H9 (cell line): ENCODE measurements around the gene MYOZ3. TPM values are rescaled to one million over a fixed set of nuclear protein-coding genes. Genes with fewer than 3 reads are reported as not detected.

Experiments used
- DNase-seq: peaks from one replicate; pipeline ENCODE4 v3.0.0-alpha.2; 2017
- H2AFZ ChIP-seq: one replicate; pipeline ENCODE4 v1.6.1; 2013; ENCODE audit warnings: mild to moderate bottlenecking, low read length, control low read depth, moderate library complexity
- H2AK5ac ChIP-seq: 2 replicates; pipeline ENCODE4 v1.6.1; 2013; ENCODE audit warnings: low read length, control low read depth, mixed read lengths; ENCODE audit not compliant: insufficient read length
- H2BK120ac ChIP-seq: one replicate; pipeline ENCODE4 v1.6.1; 2013; ENCODE audit warnings: low read depth, mild to moderate bottlenecking, low read length, control low read depth, inconsistent platforms; ENCODE audit not compliant: poor library complexity, severe bottlenecking
- H2BK12ac ChIP-seq: 2 replicates; pipeline ENCODE4 v1.6.1; 2013; ENCODE audit warnings: low read length, control low read depth, mixed read lengths, low read depth; ENCODE audit not compliant: insufficient read length
- H2BK15ac ChIP-seq: 2 replicates; pipeline ENCODE4 v1.6.1; 2013; ENCODE audit warnings: low read depth, low read length, control low read depth
- H2BK20ac ChIP-seq: one replicate; pipeline ENCODE4 v1.6.1; 2013; ENCODE audit warnings: low read depth, mild to moderate bottlenecking, low read length, control low read depth, inconsistent platforms; ENCODE audit not compliant: poor library complexity, severe bottlenecking
- H2BK5ac ChIP-seq: 2 replicates; pipeline ENCODE4 v1.6.1; 2013; ENCODE audit warnings: low read length, control low read depth, mixed read lengths; ENCODE audit not compliant: insufficient read length
- H3K14ac ChIP-seq: 2 replicates; pipeline ENCODE4 v1.6.1; 2013; ENCODE audit warnings: low read length, control low read depth; ENCODE audit not compliant: insufficient read depth
- H3K18ac ChIP-seq: 2 replicates; pipeline ENCODE4 v1.6.1; 2013; ENCODE audit warnings: low read depth, mild to moderate bottlenecking, mixed read lengths, low read length, control low read depth; ENCODE audit not compliant: insufficient read length
- H3K23ac ChIP-seq: 2 replicates; pipeline ENCODE4 v1.6.1; 2013; ENCODE audit warnings: low read length, control low read depth, mixed read lengths, low read depth; ENCODE audit not compliant: insufficient read length
- H3K23me2 ChIP-seq: 2 replicates; pipeline ENCODE4 v1.6.1; 2013; ENCODE audit warnings: low read depth, mild to moderate bottlenecking, mixed read lengths, low read length, control low read depth; ENCODE audit not compliant: insufficient read length, poor library complexity, severe bottlenecking
- H3K27ac ChIP-seq: 2 replicates; pipeline ENCODE4 v1.5.1; 2013; ENCODE audit warnings: low read length, control low read depth, mixed read lengths, low read depth; ENCODE audit not compliant: insufficient read length
- H3K27me3 ChIP-seq: 2 replicates; pipeline ENCODE4 v1.6.1; 2013; ENCODE audit warnings: low read length, control low read depth, inconsistent platforms; ENCODE audit not compliant: insufficient read depth
- H3K4ac ChIP-seq: 2 replicates; pipeline ENCODE4 v1.6.1; 2013; ENCODE audit warnings: low read depth, mild to moderate bottlenecking, control low read depth, inconsistent platforms, low read length, moderate library complexity
- H3K4me1 ChIP-seq: 2 replicates; pipeline ENCODE4 v1.6.1; 2013; ENCODE audit warnings: low read length, control low read depth, inconsistent platforms; ENCODE audit not compliant: insufficient read depth
- H3K4me2 ChIP-seq: 2 replicates; pipeline ENCODE4 v1.6.1; 2013; ENCODE audit warnings: low read length, control low read depth, mixed read lengths; ENCODE audit not compliant: insufficient read length, insufficient read depth
- H3K56ac ChIP-seq: 2 replicates; pipeline ENCODE4 v1.6.1; 2013; ENCODE audit warnings: low read depth, mild to moderate bottlenecking, mixed read lengths, low read length, control low read depth; ENCODE audit not compliant: insufficient read length
- H3K79me1 ChIP-seq: 2 replicates; pipeline ENCODE4 v1.6.1; 2013; ENCODE audit warnings: low read depth, mild to moderate bottlenecking, moderate library complexity, low read length, control low read depth, inconsistent platforms; ENCODE audit not compliant: insufficient read depth, poor library complexity, severe bottlenecking
- H3K79me2 ChIP-seq: 2 replicates; pipeline ENCODE4 v1.6.1; 2013; ENCODE audit warnings: low read length, control low read depth, inconsistent platforms; ENCODE audit not compliant: insufficient read depth
- H3K9ac ChIP-seq: 2 replicates; pipeline ENCODE4 v1.6.1; 2013; ENCODE audit warnings: low read length, control low read depth, mixed read lengths; ENCODE audit not compliant: insufficient read length; ENCODE audit errors: extremely low read depth
- H3K9me3 ChIP-seq: one replicate; pipeline ENCODE4 v1.6.1; 2013; ENCODE audit warnings: low read depth, low read length, inconsistent platforms; ENCODE audit not compliant: control insufficient read depth
- H3T11ph ChIP-seq: one replicate; pipeline ENCODE4 v1.6.1; 2013; ENCODE audit warnings: mild to moderate bottlenecking, low read length, control low read depth, inconsistent platforms
- H4K20me1 ChIP-seq: one replicate; pipeline ENCODE4 v1.6.1; 2013; ENCODE audit not compliant: control insufficient read depth, insufficient read length, insufficient read depth
- H4K5ac ChIP-seq: 2 replicates; pipeline ENCODE4 v1.6.1; 2013; ENCODE audit warnings: low read depth, mild to moderate bottlenecking, mixed read lengths, low read length, control low read depth; ENCODE audit not compliant: insufficient read length
- H4K8ac ChIP-seq: replicated peaks from 2 replicates; pipeline ENCODE4 v1.6.1; 2013; ENCODE audit warnings: low read length, control low read depth, mixed read lengths, low read depth; ENCODE audit not compliant: insufficient read length
- H4K91ac ChIP-seq: 2 replicates; pipeline ENCODE4 v1.6.1; 2013; ENCODE audit warnings: low read depth, mild to moderate bottlenecking, moderate library complexity, mixed read lengths, low read length, control low read depth; ENCODE audit not compliant: insufficient read length
- H3K27ac Mint-ChIP-seq, 3 experiments: 2 replicates in 2 of 3; 3 replicates in 1 of 3; pipeline ENCODE4 v1.8.0; 2020 to 2021; ENCODE audit warnings: mixed read lengths in 3 of 3, mild to moderate bottlenecking in 1 of 3, moderate library complexity in 1 of 3
- H3K27me3 Mint-ChIP-seq: 2 replicates; pipeline ENCODE4 v1.8.0; 2021; ENCODE audit warnings: low read depth, mild to moderate bottlenecking, moderate library complexity, mixed read lengths
- H3K36me3 Mint-ChIP-seq, 3 experiments: 2 replicates in 2 of 3; 3 replicates in 1 of 3; pipeline ENCODE4 v1.8.0; 2020 to 2021; ENCODE audit warnings: low read depth in 3 of 3, mixed read lengths in 3 of 3; ENCODE audit not compliant: insufficient read depth in 1 of 3
- H3K4me1 Mint-ChIP-seq, 2 experiments: 2 replicates each; pipeline ENCODE4 v1.8.0; 2020; ENCODE audit warnings: mixed read lengths in 2 of 2
- H3K4me3 Mint-ChIP-seq, 2 experiments: 2 replicates in 1 of 2; 3 replicates in 1 of 2; pipeline ENCODE4 v1.8.0; 2020 to 2021; ENCODE audit warnings: mild to moderate bottlenecking in 2 of 2, mixed read lengths in 2 of 2, moderate library complexity in 1 of 2
- H3K9me3 Mint-ChIP-seq, 2 experiments: 2 replicates in 1 of 2; 3 replicates in 1 of 2; pipeline ENCODE4 v1.8.0; 2020; ENCODE audit warnings: mild to moderate bottlenecking in 2 of 2, mixed read lengths in 2 of 2, moderate library complexity in 1 of 2
- WGBS: extraction: QIAGEN DNeasy Blood & Tissue Kit; methylation state at CpG from one replicate; pipeline ENCODE4 v1.1.7; 2013; ENCODE audit warnings: missing lambda C conversion rate, low lambda C conversion rate, mixed read lengths; ENCODE audit not compliant: insufficient read length; ENCODE audit errors: extremely low coverage; 5-methylcytosine and 5-hydroxymethylcytosine counted together
- total RNA-seq: library from RNA; stranded (reverse); gene quantifications from 2 replicates; pipeline ENCODE4 v1.2.1, GENCODE V29; 2021
- TF ChIP-seq, protein P1 (sequence below): fragments of 200-600 bp; sonication (generic); conservative IDR thresholded peaks from 3 replicates; pipeline ENCODE4 v1.8.0; 2021; ENCODE audit warnings: antibody characterized with exemption, mild to moderate bottlenecking

MYOZ3 gene
- total RNA-seq, 1 experiment from 2014 or later, result 18.1 TPM

- H3K4me1 Mint-ChIP-seq, result peaks cover 31 to 48% of the 10 kb centered on the region in 2 experiments
- Histone ChIP-seq H4K20me1 (no peaks in the 10 kb centered on the region), H2BK5ac (no peak overlapping the region), H2AK5ac (no peak overlapping the region), H3K23ac (no peak overlapping the region), H2AFZ (no peak overlapping the region), H2BK15ac (no peak overlapping the region), H3K79me2 (no peaks in the 10 kb centered on the region), H3K4me1 (peaks cover 2% of the 10 kb centered on the region; the same call in 1 of the 2 replicates), H3K9ac (no peak overlapping the region), H3K4me2 (no peak overlapping the region), H4K8ac (no peak overlapping the region), H3K27ac (no peak overlapping the region), H3T11ph (no peak overlapping the region), H2BK20ac (no peak overlapping the region), H4K5ac (no peak overlapping the region), H2BK12ac (no peak overlapping the region), H3K23me2 (no peaks in the 10 kb centered on the region), H4K91ac (no peak overlapping the region), H3K27me3 (no peaks in the 10 kb centered on the region), H3K9me3 (no peaks in the 10 kb centered on the region), H3K4ac (no peak overlapping the region), H3K79me1 (no peaks in the 10 kb centered on the region), H3K14ac (no peak overlapping the region), H2BK120ac (no peak overlapping the region), H3K56ac (no peak overlapping the region), H3K18ac (no peak overlapping the region)
- peak overlapping the region in 2 of 3 experiments; percentile 18 to 85; a peak in 5 of 7 replicates for H3K27ac Mint-ChIP-seq
- H3K27me3 Mint-ChIP-seq, result peaks cover 2% of the 10 kb centered on the region; the same call in 1 of the 2 replicates
- no peaks in the 10 kb centered on the region for H3K9me3 Mint-ChIP-seq
- TF ChIP-seq, protein P1, sequence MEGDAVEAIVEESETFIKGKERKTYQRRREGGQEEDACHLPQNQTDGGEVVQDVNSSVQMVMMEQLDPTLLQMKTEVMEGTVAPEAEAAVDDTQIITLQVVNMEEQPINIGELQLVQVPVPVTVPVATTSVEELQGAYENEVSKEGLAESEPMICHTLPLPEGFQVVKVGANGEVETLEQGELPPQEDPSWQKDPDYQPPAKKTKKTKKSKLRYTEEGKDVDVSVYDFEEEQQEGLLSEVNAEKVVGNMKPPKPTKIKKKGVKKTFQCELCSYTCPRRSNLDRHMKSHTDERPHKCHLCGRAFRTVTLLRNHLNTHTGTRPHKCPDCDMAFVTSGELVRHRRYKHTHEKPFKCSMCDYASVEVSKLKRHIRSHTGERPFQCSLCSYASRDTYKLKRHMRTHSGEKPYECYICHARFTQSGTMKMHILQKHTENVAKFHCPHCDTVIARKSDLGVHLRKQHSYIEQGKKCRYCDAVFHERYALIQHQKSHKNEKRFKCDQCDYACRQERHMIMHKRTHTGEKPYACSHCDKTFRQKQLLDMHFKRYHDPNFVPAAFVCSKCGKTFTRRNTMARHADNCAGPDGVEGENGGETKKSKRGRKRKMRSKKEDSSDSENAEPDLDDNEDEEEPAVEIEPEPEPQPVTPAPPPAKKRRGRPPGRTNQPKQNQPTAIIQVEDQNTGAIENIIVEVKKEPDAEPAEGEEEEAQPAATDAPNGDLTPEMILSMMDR, result no peak
- peak overlapping the region in 1 of 2 experiments; percentile 24; a peak in 1 of 5 replicates for H3K4me3 Mint-ChIP-seq
- no peak for DNase-seq
- H3K36me3 Mint-ChIP-seq, result no peaks in the 10 kb centered on the region
- no CpG with 5 or more reads among the region's 2 CpGs for WGBS
Observed at GRCh38 chr5:150644514-150644913, 16.5 kb upstream of the MYOZ3 start.
